ENCODE results near the gene RNF213.

Gene RNF213

GRCh38 chr17:80374732-80375585, 114.3 kb downstream of the RNF213 start:
- no peak for DNase-seq

GRCh38 chr17:80376531-80376930, 115.9 kb downstream of the RNF213 start:
- no peak for DNase-seq

- no peak for DNase-seq
Observed at GRCh38 chr17:80377798-80378197, 117.1 kb downstream of the RNF213 start.

GRCh38 chr17:80379348-80379747, 118.7 kb downstream of the RNF213 start:
- DNase-seq: no peak

GRCh38 chr17:80380068-80380467, 119.4 kb downstream of the RNF213 start:
- no peak for DNase-seq

- DNase-seq: no peak
Observed at GRCh38 chr17:80380555-80381002, 119.9 kb downstream of the RNF213 start.

- DNase-seq: no peak
Observed at GRCh38 chr17:80381416-80381923, 120.8 kb downstream of the RNF213 start.

- no peak for DNase-seq
Observed at GRCh38 chr17:80382446-80382845, 121.8 kb downstream of the RNF213 start.

GRCh38 chr17:80382956-80383355, 122.3 kb downstream of the RNF213 start:
- DNase-seq: no peak

- DNase-seq: no peak
Observed at GRCh38 chr17:80384078-80384960, 123.7 kb downstream of the RNF213 start.

- DNase-seq: no peak
Observed at GRCh38 chr17:80385046-80385445, 124.4 kb downstream of the RNF213 start.

- no peak for DNase-seq
Observed at GRCh38 chr17:80386341-80386740, 125.7 kb downstream of the RNF213 start.

- DNase-seq: no peak
Observed at GRCh38 chr17:80387071-80387470, 126.4 kb downstream of the RNF213 start.

GRCh38 chr17:80388175-80388574, 127.5 kb downstream of the RNF213 start:
- no peak for DNase-seq

- DNase-seq: no peak
Observed at GRCh38 chr17:80388601-80389000, 127.9 kb downstream of the RNF213 start.

- no peak for DNase-seq
Observed at GRCh38 chr17:80389011-80389995, 128.7 kb downstream of the RNF213 start.

GRCh38 chr17:80393241-80393890, 132.7 kb downstream of the RNF213 start:
- DNase-seq: no peak

GRCh38 chr17:80393961-80394360, 133.3 kb downstream of the RNF213 start:
- DNase-seq: no peak

GRCh38 chr17:80394629-80395216, 134.1 kb downstream of the RNF213 start:
- no peak for DNase-seq

GRCh38 chr17:80395402-80396151, 134.9 kb downstream of the RNF213 start:
- no peak for DNase-seq

Data from right forelimb (tissue), 1 donor.